ENCODE results near the gene HSCB.
"Not testable (repeated sequence)": the region's sequence is repeated elsewhere in the genome, so short reads cannot be mapped to it uniquely, and the experiment has no call there.

HSCB gene

GRCh38 chr22:28788601-28789000, 46.8 kb downstream of the HSCB start:
- in situ Hi-C loops (cut with MboI; ENCODE audit: low sequenced_read_pairs): no loop called here

- in situ Hi-C loops (cut with MboI; ENCODE audit: low sequenced_read_pairs): no loop called here
Measured at GRCh38 chr22:28791124-28791523, 49.3 kb downstream of the HSCB start.

- in situ Hi-C loops (cut with MboI; ENCODE audit: low sequenced_read_pairs): no loop called here
Measured at GRCh38 chr22:28791841-28792490, 50.1 kb downstream of the HSCB start.

- in situ Hi-C loops (cut with MboI; ENCODE audit: low sequenced_read_pairs): no loop called here
Measured at GRCh38 chr22:28792491-28793383, 50.9 kb downstream of the HSCB start.

- in situ Hi-C loops (cut with MboI; ENCODE audit: low sequenced_read_pairs): no loop called here
Measured at GRCh38 chr22:28793976-28794584, 52.2 kb downstream of the HSCB start.

- in situ Hi-C loops (cut with MboI; ENCODE audit: low sequenced_read_pairs): no loop called here
Measured at GRCh38 chr22:28795071-28795693, 53.3 kb downstream of the HSCB start.

- in situ Hi-C loops (cut with MboI; ENCODE audit: low sequenced_read_pairs): no loop called here
Measured at GRCh38 chr22:28795932-28796856, 54.4 kb downstream of the HSCB start.

GRCh38 chr22:28798810-28799605, 57.2 kb downstream of the HSCB start:
- in situ Hi-C loops (cut with MboI; ENCODE audit: low sequenced_read_pairs): no loop called here

- in situ Hi-C loops (cut with MboI; ENCODE audit: low sequenced_read_pairs): no loop called here
Measured at GRCh38 chr22:28799606-28800307, 57.9 kb downstream of the HSCB start.

- in situ Hi-C loops (cut with MboI; ENCODE audit: low sequenced_read_pairs): no loop called here
Measured at GRCh38 chr22:28800308-28801041, 58.6 kb downstream of the HSCB start, which contains the start of gene XBP1. Gene XBP1 (minus strand): TSS chr22:28800569.

GRCh38 chr22:28801845-28802594, 60.2 kb downstream of the HSCB start:
- in situ Hi-C loops (cut with MboI; ENCODE audit: low sequenced_read_pairs): no loop called here

GRCh38 chr22:28802595-28803123, 60.8 kb downstream of the HSCB start:
- in situ Hi-C loops (cut with MboI; ENCODE audit: low sequenced_read_pairs): no loop called here

- in situ Hi-C loops (cut with MboI; ENCODE audit: low sequenced_read_pairs): not testable (repeated sequence)
Measured at GRCh38 chr22:28805426-28805825, 63.6 kb downstream of the HSCB start.

Data from HL-60/S4 treated with phorbol 12-myristate 13-acetate at 8.2 ng/mL for 4 days and 3 days (cell line).